ENCODE measurements around the gene ST13.
"Not testable (repeated sequence)": the region's sequence is repeated elsewhere in the genome, so short reads cannot be mapped to it uniquely, and the experiment has no call there.

ST13 gene

DNA sequence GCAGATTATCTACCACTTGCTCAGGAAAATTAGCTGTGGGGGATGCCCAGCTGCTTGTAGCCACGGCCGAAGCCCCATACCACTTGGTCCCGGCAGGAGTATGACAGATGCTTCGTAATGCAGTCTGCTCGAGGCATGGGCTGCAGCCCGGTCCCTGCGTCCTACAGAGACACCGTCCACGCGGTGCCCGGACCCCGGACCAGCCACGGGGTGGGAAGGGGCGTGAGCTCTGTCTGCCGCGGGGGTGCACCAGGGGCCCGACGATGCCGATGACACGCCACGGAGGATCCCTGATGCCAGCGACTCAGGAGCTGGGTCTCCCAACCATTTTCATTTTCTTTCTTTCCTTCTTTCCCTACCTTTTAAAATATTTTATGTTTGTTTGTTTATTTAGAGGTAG is 67.3 kb downstream of the ST13 start:
- no peaks in the 10 kb centered on the region for H3K79me2 ChIP-seq (ENCODE audit: insufficient read depth, low read length)
- no peaks in the 10 kb centered on the region for H3K27me3 ChIP-seq (ENCODE audit: low read length)
- H3K36me3 ChIP-seq (ENCODE audit: low read length) = peaks cover 35% of the 10 kb centered on the region; the same call in 1 of the 2 replicates
- H3K9me2 ChIP-seq (replicated peaks; ENCODE audit: insufficient read depth, low read length) = no peaks in the 10 kb centered on the region
- no peak overlapping the region for H2AFZ ChIP-seq (ENCODE audit: low read depth, low read length, severe bottlenecking)
- H3K9ac ChIP-seq (ENCODE audit: low read length) = no peak overlapping the region
- H4K20me1 ChIP-seq (ENCODE audit: low read depth, low read length) = no peaks in the 10 kb centered on the region; the same call in 1 of the 2 replicates
- no peak overlapping the region for H3K4me2 ChIP-seq (ENCODE audit: low read depth, low read length, poor library complexity, severe bottlenecking)
- H3F3A ChIP-seq (ENCODE audit: insufficient read depth) = 0 out of 2 replicates have a peak, but pooled peaks cover 2% of the 10 kb centered on the region
- H3K4me3 ChIP-seq (ENCODE audit: insufficient read depth, low read length, poor library complexity, severe bottlenecking) = no peak overlapping the region
- TF ChIP-seq CTCF (IDR thresholded peaks at IDR 0.05; ENCODE audit: insufficient read depth, low read length, poor library complexity, severe bottlenecking) (no peak), EZH2phosphoT487 (conservative IDR thresholded peaks at IDR 0.05; ENCODE audit: low read length) (no peak)
- no peak overlapping the region for H3K27ac ChIP-seq (ENCODE audit: low read depth, low read length)
- no peaks in the 10 kb centered on the region for H3K9me3 ChIP-seq (ENCODE audit: insufficient read depth, low read length)

- no peak for TF ChIP-seq CTCF (IDR thresholded peaks at IDR 0.05; ENCODE audit: insufficient read depth, low read length, poor library complexity, severe bottlenecking)
- no peak for TF ChIP-seq EZH2phosphoT487 (conservative IDR thresholded peaks at IDR 0.05; ENCODE audit: low read length)
- no peak overlapping the region for H3K4me2 ChIP-seq (ENCODE audit: low read depth, low read length, poor library complexity, severe bottlenecking)
- peaks cover 34% of the 10 kb centered on the region; the same call in 1 of the 2 replicates for H3K36me3 ChIP-seq (ENCODE audit: low read length)
Observed at GRCh38 chr22:40782521-40782920, 73.9 kb downstream of the ST13 start.

DNA sequence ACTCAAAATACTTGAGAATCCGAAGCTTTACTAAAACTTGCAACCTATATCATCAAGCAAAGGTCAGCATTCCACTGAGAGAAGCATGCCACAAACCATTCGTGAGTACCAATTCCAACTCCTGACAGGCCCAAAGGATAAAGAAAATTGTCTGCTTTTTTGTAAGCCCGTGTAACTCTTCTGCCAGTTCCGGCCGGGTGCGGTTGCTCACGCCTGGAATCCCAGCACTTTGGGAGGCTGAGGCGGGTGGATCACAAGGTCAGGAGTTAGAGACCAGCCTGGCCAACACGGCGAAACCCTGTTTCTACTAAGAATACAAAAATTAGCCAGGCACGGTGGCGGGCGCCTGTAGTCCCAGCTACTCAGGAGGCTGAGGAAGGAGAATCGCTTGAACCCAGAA is 74.7 kb downstream of the ST13 start:
- not testable (repeated sequence) for H3K79me2 ChIP-seq (ENCODE audit: insufficient read depth, low read length); H3K9ac ChIP-seq (ENCODE audit: low read length); H3K4me2 ChIP-seq (ENCODE audit: low read depth, low read length, poor library complexity, severe bottlenecking); H3K9me3 ChIP-seq (ENCODE audit: insufficient read depth, low read length); H3K27ac ChIP-seq (ENCODE audit: low read depth, low read length); H3K9me2 ChIP-seq (replicated peaks; ENCODE audit: insufficient read depth, low read length); H4K20me1 ChIP-seq (ENCODE audit: low read depth, low read length); H2AFZ ChIP-seq (ENCODE audit: low read depth, low read length, severe bottlenecking); H3K27me3 ChIP-seq (ENCODE audit: low read length); H3F3A ChIP-seq (ENCODE audit: insufficient read depth); H3K4me3 ChIP-seq (ENCODE audit: insufficient read depth, low read length, poor library complexity, severe bottlenecking)
- peaks cover 35% of the 10 kb centered on the region for H3K36me3 ChIP-seq (ENCODE audit: low read length)

More at GRCh38 chr22:40782521-40782920, 73.9 kb downstream of the ST13 start:
- Histone ChIP-seq H3F3A (ENCODE audit: insufficient read depth) (peaks cover 5% of the 10 kb centered on the region; the same call in 1 of the 2 replicates), H3K27ac (ENCODE audit: low read depth, low read length) (no peak overlapping the region), H3K4me3 (ENCODE audit: insufficient read depth, low read length, poor library complexity, severe bottlenecking) (no peak overlapping the region), H3K9me2 (replicated peaks; ENCODE audit: insufficient read depth, low read length) (no peaks in the 10 kb centered on the region), H3K27me3 (ENCODE audit: low read length) (no peaks in the 10 kb centered on the region), H3K9me3 (ENCODE audit: insufficient read depth, low read length) (no peaks in the 10 kb centered on the region), H2AFZ (ENCODE audit: low read depth, low read length, severe bottlenecking) (no peak overlapping the region), H3K9ac (ENCODE audit: low read length) (no peak overlapping the region), H4K20me1 (ENCODE audit: low read depth, low read length) (no peaks in the 10 kb centered on the region), H3K79me2 (ENCODE audit: insufficient read depth, low read length) (0 out of 2 replicates have a peak, but pooled peaks cover 3% of the 10 kb centered on the region)

Measured in SU-DHL-6 (cell line).